GM12865 (cell line): Measurements from ENCODE around the gene WDHD1.
"Not testable (repeated sequence)": the region's sequence is repeated elsewhere in the genome, so short reads cannot be mapped to it uniquely, and the experiment has no call there.

Experiments
- DNase-seq: peaks from one replicate; pipeline ENCODE4 v3.0.0; 2010; ENCODE audit warnings: low read depth
- H3K4me3 ChIP-seq: 2 replicates; pipeline ENCODE4 v1.5.1; 2011; ENCODE audit warnings: mild to moderate bottlenecking, low read depth, low read length, control low read depth
- TF ChIP-seq, protein P1 (sequence below): IDR thresholded peaks from 2 replicates; pipeline ENCODE4 v1.5.1; 2011; ENCODE audit warnings: low read length, control low read depth, low read depth, inconsistent platforms; ENCODE audit not compliant: insufficient read depth; ENCODE audit errors: missing control alignments

WDHD1 gene

DNA sequence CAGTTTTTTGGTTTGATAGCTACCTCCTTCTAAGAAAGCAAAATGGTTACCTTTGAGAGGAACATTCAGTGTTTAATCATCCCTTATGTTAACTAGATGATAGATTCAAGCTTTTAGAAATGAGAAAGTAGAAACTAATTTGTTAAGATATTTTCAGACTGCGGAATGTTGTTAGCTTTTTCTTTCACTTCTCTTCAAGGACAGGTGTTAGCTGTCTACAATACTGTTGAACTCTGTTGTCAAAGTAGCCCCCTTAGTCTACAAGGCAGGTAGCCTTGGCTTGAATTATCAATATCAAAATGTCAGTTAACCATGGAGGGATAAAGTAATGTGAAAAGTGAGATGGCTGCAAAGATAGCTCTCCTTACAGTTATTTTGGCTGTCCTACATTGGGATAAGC, 39.3 kb upstream of the WDHD1 start:
- no peak for DNase-seq
- TF ChIP-seq, protein P1, sequence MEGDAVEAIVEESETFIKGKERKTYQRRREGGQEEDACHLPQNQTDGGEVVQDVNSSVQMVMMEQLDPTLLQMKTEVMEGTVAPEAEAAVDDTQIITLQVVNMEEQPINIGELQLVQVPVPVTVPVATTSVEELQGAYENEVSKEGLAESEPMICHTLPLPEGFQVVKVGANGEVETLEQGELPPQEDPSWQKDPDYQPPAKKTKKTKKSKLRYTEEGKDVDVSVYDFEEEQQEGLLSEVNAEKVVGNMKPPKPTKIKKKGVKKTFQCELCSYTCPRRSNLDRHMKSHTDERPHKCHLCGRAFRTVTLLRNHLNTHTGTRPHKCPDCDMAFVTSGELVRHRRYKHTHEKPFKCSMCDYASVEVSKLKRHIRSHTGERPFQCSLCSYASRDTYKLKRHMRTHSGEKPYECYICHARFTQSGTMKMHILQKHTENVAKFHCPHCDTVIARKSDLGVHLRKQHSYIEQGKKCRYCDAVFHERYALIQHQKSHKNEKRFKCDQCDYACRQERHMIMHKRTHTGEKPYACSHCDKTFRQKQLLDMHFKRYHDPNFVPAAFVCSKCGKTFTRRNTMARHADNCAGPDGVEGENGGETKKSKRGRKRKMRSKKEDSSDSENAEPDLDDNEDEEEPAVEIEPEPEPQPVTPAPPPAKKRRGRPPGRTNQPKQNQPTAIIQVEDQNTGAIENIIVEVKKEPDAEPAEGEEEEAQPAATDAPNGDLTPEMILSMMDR: no peak
- no peak overlapping the region for H3K4me3 ChIP-seq

DNA sequence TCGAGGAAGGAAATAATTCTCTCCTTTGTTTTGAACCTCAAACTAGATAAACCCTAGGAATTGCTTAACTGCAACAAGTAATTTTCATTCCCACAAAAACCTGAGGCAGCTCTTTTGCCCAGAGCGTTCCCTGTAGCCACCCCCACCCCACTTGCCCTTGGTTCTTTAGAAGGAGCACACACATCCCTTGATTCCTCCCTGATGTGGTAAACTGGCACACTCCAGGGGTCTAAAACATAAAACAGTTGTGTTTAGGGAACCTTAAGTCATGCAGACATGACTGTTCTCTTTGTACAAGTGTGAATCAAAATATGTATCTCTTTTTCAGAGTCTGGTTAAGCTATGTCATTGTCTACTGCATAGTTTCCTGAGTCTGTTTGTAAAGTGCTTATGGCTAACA, 38.5 kb upstream of the WDHD1 start:
- DNase-seq: no peak
- H3K4me3 ChIP-seq: no peak overlapping the region
- TF ChIP-seq, protein P1: no peak

DNA sequence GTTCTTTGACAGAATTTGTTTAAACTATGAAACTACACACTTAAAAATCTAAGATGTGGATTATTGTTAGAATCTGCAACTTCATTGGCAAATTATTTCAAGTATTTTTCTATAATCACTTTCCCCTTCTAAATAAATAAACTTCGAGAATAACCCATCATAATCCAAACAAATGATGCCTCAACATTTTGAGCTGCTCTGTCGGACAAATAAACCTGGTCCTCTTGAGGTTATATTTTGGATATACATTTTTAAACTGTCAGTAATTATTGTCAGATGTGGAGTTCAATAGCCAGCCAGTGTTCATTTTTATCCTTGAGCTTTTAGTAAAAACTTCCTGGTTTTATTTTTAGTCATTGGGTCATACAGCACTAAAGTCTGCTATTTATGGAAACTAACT, 38.0 kb upstream of the WDHD1 start:
- not testable (repeated sequence) for H3K4me3 ChIP-seq, DNase-seq

DNA sequence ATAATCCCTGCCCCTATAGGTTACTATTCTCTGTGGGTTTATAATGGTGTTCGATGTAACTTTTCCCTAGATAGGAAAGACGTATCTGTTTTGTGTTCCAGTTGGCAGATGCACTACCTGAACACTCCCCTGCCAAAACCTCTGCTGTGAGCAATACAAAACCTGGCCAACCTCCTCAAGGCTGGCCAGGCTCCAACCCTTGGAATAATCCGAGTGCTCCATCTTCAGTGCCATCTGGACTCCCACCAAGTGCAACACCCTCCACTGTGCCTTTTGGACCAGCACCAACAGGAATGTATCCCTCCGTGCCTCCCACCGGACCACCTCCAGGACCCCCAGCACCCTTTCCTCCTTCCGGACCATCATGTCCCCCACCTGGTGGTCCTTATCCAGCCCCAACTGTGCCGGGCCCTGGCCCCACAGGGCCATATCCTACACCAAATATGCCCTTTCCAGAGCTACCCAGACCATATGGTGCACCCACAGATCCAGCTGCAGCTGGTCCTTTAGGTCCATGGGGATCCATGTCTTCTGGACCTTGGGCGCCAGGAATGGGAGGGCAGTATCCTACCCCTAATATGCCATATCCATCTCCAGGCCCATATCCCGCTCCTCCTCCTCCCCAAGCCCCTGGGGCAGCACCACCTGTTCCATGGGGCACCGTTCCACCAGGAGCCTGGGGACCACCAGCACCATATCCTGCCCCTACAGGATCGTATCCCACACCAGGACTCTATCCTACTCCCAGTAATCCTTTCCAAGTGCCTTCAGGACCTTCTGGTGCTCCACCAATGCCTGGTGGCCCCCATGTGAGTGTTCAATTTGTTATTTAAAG, 35.8 kb upstream of the WDHD1 start:
- TF ChIP-seq, protein P1: no peak
- no peak for DNase-seq
- H3K4me3 ChIP-seq: no peak overlapping the region

DNA sequence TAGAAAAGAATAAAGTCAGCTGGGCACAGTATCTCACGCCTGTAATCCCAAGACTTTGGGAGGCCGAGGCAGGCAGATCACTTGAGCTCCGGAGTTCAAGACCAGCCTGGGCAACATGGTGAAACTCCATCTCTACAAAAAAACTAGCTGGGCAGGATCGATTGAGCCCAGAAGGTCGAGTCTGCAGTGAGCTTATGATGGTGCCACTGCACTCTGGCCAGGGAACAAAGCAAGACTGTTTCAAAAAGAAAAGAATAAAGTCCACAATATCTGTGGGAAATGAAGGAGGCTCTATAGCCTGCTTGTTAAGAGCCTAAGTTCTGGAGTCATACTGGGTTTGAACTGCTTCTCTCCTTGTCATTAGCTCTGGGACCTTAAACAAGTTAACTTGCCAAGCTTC, 32.4 kb upstream of the WDHD1 start:
- H3K4me3 ChIP-seq: no peak overlapping the region
- no peak for DNase-seq
- TF ChIP-seq, protein P1: no peak

DNA sequence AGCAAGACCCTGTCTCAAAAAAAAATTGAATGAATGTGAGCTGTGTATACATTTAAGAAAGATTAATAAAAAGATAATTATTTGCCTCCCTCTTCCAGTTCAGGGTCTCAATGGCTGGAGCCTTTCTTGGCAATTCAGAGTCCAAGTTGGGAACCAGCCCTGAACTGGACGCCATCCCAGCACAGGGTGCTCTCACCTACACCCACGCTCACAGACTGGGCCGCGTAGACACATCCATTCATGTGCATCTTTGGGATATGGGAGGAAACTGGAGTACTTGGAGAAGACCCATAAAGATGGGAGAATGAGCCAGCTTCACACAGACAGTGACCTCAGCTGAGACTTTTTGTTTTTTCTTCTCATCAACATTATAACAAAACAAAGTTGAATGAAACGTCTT, 31.0 kb upstream of the WDHD1 start:
- no peak overlapping the region for H3K4me3 ChIP-seq
- TF ChIP-seq, protein P1: no peak
- no peak for DNase-seq

DNA sequence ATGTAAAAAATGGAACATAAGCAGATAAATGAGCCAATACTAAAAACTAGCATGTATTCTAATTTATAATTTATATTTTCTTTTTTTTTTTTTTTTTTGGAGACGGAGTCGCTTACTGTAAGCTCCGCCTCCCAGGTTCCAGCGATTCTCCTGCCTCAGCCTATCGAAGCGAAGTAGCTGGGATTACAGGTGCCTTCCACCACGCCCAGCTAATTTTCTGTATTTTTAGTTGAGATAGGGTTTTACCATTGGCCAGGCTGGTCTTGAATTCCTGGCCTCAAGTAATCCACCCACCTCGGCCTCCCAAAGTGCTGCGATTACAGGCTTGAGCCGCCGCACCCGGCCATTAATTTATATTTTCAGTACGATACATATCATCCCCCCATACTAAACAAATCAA, 27.2 kb upstream of the WDHD1 start:
- TF ChIP-seq, protein P1: no peak
- no peak for DNase-seq
- no peak overlapping the region for H3K4me3 ChIP-seq
